SK-MEL-5 (cell line): ENCODE measurements around the gene OMD. TPM values are rescaled to one million over a fixed set of nuclear protein-coding genes. Genes with fewer than 3 reads are reported as not detected.
A peak's percentile ranks its signal among the peaks of the same experiment; 100 is the strongest.
"Not testable (repeated sequence)": the region's sequence is repeated elsewhere in the genome, so short reads cannot be mapped to it uniquely, and the experiment has no call there.

Source experiments
- DNase-seq: peaks from one replicate; pipeline ENCODE4 v3.0.0-alpha.2; 2016; ENCODE audit warnings: low read depth, low spot score
- in situ Hi-C: cut with HindIII; loops from 2 replicates; pipeline ENCODE4 v1.10.0; 2016; ENCODE audit warnings: low sequenced_read_pairs, high pct_unique_total_duplicates, low pct_unique_long_range_greater_than_20kb
- total RNA-seq: library from RNA; depleted of rRNA; stranded (reverse); fragments of >200 nt; shearing (Covaris generic); gene quantifications from 2 replicates; pipeline ENCODE4 v1.2.3, GENCODE V29; 2014

Gene OMD
- total RNA-seq, 1 experiment from 2014 or later = not detected

DNA sequence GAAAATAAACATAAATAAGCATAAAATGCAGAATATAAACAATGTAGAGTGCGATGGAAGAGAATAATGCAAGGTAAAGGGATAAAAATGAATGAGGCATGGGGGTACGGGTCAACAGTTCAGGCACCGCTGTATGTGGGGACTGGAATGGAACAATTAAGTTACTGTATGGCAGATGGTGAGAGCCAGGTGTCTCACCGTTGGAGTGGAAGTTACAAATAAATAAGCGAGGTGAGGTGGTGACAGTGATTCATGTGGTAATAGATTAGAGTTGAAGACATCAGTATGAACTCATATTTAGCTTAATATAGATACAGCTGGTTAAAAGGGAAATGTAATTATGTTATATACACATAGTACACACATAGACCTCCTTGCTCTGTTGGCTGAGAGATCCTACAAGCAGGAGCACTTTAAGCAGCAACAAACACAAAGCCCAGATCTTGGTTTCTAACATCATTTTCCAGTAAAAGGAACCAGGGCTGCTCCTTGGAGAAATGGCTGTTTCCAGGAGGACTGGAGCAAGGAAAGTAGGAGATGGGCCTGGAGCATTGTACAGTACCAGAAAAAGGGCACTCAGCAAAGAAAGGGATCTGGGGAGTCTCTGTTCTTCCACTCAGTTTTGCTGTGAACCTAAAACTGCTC is 2.4 kb upstream of the OMD start:
- no peak for DNase-seq
- in situ Hi-C loops = no loop called here

DNA sequence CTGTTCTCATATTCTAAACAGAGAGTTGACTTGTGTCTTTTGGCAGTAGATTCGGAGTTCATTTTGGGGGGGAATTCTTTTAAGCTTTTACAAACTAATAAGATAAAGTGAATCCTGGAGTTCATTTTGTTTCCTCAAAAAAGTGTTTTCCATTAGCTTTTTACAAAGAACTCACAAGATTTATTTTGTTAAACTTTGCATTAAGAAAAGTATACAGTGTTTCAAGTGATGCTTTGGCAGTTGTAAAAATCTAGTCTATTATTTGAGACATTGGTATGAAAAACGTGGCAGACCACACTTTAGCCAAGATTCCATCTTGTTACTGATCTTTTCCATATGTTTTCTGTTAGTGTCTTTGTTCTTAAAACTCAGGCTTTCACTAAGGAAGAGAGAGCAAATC is 1.2 kb upstream of the OMD start:
- in situ Hi-C loops = no loop called here
- no peak for DNase-seq

DNA sequence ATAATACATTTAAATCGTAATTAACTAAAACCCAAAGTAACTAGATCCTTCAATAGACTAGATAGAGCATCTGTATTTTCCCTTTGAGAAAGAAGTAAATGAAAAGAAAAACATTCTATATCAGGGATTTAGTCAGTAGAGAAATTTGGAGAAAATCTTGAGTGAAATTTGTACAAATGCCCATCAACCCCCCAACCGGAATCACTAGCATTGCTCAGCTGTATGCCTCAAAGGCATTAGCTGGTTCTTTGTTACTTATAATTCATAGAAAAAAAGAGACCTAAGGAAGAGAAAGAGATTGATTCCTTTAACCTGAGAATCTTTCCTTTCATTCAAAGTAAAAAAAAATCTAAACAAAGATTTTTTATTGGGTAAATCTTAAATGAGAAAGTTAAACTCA is 659 bp downstream of the OMD start:
- in situ Hi-C loops = no loop called here

DNA sequence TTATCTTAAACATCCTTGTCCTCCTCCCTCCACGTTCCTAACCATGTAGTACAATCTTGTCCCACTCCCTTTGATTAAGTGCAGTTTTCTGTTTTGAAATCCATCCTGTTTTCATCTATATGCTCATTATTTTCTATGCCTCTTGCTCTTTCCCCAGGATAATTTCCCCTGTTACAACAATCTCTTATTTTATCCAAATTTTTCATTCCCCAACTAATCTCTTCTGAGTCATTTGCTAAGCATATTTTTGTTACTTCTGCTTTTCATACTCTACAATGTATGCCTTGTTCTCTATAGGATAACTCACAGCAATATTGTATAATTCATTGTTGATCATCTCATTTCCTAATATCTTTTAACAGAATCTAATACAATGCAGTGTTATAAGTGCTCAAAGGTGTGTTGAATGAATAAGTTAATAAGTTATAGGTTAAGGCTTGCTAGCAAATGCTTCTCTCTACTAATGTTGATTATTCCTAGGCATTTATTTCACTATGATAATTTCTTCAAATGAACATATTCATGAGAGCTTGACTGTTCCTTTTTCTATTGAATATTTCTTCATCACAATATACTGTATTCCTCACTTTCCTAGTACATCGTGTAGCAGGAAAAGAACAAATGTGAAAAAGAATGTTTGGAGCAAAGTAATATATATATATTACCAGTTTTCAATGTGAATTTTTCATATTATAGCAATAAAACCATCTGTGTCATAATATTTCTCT is 1.5 kb downstream of the OMD start:
- peak; percentile 36 for DNase-seq
- in situ Hi-C loops = no loop called here

More for the DNA sequence above, 659 bp downstream of the OMD start:
- DNase-seq = no peak

DNA sequence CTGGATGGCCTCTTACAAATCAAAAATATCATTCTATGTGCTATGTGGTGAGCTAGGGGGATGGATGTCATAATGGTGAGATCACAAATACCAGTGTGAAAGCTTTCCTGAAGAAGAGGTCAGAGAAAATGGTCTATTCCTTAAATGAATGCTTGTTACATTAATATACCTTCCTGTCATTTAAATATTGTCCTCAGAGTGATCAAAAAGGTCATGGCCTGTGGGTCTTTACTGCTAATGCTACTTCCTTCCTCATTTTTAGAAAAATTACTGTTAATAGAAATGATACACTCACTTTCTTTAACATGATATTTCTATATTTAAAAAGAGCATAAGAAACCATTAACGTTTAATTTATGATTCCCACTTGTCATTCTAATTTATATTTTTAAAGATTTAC is 9.7 kb downstream of the OMD start:
- in situ Hi-C loops = no loop called here

DNA sequence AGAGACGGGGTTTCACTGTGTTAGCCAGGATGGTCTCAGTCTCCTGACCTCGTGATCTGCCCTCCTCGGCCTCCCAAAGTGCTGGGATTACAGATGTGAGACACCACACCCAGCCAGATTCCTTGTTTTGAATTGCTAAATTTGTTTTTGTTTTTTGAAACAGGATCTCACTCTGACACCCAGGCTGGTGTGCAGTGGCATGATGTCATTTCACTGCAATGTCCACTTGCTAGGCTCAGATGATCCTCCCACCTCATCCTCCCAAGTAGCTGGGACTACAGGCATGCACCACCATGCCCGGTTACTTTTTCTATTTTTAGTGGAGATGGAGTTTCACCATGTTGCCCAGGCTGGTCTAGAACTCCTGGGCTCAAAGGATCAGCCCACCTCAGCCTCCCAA is 13.1 kb downstream of the OMD start:
- in situ Hi-C loops = not testable (repeated sequence)

More for the DNA sequence above, 9.7 kb downstream of the OMD start:
- no peak for DNase-seq

DNA sequence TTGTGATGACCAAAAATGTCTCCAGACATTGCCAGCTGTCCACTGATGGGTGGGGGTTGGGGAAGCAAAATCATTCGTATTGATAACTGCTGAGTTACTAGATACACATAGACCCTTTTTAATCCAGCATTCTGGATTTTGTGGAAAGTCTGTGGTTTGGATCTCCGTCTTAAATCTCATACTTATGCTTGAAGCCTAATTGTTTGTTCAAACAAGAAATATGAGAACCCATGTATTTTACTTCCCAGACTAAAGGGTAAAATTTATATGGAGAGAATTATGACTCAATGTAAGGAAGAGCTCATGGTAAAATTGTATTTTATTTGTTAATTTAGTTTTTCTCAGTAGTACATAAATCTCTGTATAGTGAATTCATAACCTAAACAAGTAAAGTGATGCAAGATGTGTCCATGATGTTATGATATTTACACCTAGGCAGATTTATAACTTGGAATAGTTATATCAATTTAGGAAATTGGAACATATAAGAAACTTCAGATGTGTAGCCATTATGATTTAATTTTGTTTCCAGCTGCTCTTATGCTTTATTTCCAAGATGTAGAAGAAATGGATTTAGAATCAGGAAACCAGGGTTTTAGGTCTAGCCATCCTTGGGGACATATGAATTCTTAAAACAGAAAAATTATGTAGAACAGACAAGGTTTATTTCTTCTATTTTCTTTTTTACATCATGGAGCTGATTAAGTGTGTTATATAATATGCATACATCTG is 15.4 kb downstream of the OMD start:
- in situ Hi-C loops = no loop called here
- DNase-seq = no peak

More for the DNA sequence above, 13.1 kb downstream of the OMD start:
- DNase-seq = not testable (repeated sequence)

DNA sequence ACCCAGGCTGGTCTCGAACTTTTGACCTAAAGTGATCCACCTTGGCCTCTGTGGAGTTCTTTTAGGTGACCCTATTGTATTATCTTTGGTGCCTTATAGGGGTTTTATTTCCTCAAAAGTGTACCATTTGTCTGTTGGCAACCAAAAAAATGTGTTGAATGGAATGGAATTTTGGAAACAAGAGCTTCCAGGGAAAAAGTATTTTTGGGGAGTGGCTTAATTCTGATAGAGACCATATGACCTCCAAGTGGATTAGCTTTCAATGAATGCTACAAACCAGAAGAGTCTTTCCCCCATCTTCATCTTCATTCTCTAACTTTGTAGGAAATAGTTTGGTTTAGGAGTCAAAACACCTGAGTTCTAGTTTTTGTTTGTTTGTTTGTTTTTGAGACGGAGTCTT is 16.5 kb downstream of the OMD start:
- in situ Hi-C loops = no loop called here
- DNase-seq = no peak

DNA sequence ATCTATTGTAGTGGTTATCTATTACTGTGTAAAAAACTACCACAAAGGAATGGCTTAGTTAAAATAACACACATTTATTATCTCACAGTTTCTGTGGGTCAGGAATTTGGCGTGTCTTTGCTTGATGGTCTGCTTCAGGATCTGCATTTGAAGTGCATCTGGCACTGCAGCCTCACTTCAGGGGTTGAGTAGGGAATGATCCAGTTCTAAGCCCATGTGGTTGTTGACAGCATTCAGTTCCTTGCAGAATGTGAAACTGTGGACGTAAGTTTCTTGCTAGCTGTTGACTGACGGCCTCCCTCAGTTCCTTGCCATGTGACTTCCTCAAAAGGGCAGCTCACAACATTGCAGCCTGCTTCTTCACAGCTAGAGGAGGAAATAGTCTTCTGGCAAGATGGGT is 17.8 kb downstream of the OMD start:
- DNase-seq = peak; percentile 57
- in situ Hi-C loops = no loop called here

DNA sequence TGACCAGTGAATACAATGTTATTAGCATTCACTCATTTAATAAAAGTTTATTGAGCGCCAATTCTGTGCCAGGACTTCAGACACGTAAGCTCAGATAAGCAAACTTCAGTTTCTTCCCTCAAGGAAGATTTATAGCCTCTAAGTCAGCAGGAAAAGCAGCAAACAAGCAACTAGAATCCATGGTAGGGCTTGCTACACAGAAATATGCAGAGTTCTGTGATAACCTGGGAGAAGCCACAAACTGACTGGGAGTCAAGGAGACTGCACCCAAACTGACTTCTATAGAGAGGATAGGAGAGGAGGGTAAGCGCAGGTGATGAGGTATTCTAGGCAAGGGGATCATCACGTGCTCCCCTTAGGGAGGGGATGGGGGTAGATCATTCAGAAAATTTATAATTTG is 18.5 kb downstream of the OMD start:
- in situ Hi-C loops = no loop called here
- DNase-seq = no peak

DNA sequence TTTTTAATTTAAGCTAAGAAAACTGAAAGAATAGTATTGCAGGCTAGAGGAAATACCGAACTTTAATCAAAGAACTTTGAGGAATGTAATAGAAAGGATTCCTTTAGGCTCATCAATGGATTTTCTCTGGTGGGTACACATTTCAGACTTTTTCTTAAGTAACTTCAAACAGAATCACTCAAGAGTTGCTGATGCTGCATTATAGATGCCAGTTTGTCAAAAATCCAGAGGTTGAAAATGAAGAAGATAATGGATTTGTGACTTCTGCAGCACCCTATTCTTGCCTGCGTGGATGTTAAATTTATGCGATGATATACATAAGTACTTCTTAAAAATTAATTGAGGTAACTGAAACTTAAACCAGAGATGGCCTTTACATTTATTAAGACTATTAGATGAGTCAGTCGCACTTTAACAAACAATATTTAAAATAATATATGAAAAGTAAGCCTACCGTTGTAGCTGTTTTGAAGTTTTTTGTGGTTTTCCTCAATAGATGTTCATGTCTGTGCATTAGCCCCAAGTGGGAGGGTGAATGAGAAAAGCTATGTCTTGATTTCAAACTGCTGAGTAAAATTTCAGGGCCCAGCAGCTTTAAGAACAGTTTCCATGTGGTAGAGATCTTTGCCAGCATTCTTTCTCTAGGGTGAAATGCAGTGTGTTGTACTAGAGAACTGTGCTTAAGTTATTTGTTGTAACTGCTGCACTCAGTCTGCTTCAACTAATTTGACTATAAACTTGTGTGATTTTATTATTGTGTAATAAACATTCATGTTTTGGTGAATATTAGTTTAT is 20.0 kb downstream of the OMD start, which contains the start of gene OGN:
TSS of gene OGN (minus strand) at position 537 of the 795 bp plus-strand sequence. CDS start 1,171 bp downstream, outside the sequence.
- in situ Hi-C loops = no loop called here
- no peak for DNase-seq

DNA sequence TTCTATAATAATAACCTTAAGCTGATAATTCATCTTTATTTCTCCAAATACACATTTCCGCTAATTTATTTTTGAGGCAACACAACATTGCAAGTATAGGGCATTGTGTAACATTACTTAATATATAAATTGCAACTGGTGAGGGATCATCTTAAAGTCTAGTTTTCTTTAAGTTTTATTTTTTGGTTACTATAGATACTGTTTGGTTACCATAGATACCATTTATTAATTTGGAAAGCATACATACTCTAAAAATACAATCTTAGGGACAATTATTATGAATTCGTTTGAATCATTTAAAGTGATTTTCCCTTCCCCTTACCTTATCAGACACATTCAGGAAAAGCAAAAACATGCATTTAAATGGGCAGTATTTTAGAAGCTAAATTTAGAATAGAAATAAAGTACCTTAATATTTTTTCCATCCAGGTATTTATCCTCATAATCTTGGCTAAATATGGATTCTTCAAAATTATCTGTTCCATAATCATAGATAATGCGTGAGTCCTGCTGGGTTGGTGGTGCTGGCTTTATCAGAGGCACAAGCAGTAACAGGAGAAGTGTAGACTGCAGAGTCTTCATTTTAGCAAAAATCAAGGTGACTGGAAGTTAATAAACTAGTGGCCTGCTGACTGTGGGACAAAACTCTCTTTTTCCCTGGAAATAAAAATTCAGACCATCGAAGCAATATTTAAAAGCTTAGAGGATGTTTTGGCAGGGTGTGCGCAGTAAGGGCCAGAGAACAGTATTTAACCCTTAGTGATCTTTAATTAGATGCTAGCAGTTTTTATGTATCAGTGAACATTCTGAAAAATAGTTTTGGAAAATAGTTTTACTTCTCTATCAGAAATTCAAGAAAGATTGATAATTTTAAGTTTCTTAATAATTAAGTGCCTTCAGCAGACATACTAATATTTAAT is 21.2 kb downstream of the OMD start:
- in situ Hi-C loops = no loop called here
- no peak for DNase-seq

DNA sequence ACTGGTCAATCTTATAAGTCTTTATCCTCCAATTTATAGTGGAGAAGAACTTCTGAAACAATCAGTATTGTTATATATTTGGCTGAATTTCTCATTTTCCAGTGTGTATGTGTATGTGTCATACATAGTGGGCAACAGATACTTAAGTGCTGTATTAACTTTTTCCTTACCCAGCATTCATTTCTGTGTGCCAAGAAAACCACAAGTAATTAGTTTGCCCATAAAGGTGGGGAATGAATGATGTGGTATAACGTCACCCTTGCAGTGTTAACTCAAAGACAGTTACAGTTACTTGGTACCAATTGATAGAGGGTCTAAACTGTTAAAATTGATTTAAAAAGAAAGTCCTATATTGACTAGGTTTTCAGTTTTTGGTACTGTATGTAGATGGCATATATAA is 21.9 kb downstream of the OMD start:
- no peak for DNase-seq
- in situ Hi-C loops = no loop called here

DNA sequence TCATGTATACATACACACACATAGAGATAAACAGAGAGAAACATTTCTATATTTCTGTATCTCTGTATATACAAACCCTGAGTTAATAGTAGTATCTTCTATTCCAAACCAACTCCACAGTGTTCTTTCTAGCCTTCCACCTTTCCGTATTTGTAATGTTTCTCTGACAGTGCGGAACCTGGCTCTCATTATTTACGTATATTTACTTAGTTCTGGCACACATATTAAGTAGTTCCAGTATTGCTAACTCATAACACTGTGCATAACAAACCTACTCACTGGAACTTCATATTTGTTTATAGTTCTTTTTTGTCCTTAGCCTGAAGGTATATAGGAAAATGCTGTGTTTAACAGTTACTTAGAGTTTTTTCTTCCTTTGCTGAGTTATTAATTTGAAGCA is 26.4 kb downstream of the OMD start:
- in situ Hi-C loops = no loop called here
- DNase-seq = no peak

DNA sequence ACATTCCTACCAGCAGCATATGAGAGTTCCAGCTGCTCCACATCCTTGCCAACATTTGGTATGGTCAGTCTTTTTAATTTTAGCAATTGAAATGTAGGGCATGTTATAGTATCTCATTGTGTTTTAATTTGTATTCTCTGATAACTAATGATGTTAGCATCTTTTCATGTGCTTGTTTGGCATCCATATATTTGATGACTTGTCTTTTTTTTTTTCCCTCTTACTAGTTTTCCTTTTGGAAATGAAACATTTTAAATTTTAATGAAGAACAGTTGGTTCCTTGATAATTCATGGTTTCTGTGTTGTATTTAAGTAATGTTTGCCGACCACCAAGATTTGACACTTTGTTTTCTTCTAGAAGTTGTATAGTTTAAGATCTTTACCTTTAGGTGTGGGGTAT is 28.7 kb downstream of the OMD start:
- in situ Hi-C loops = no loop called here
- no peak for DNase-seq

DNA sequence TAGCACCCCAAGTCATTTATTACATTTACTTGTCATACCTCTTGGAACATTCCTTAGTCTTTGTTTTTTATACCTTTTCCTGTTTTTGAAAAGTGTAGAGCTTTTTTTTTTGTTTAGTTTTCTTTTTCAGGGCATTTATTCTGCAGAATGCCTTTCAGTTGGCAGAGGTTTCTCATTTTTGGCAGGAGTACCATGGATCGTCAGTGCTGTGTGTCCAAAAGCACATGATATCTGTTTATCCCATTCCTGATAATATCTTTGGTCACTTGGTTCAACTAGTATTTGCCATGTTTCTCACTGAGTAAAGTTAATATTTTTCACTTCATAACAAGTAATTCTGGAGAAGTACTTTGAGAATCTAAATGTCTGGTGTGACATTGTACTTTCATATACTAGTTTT is 30.6 kb downstream of the OMD start:
- DNase-seq = no peak
- in situ Hi-C loops = no loop called here

DNA sequence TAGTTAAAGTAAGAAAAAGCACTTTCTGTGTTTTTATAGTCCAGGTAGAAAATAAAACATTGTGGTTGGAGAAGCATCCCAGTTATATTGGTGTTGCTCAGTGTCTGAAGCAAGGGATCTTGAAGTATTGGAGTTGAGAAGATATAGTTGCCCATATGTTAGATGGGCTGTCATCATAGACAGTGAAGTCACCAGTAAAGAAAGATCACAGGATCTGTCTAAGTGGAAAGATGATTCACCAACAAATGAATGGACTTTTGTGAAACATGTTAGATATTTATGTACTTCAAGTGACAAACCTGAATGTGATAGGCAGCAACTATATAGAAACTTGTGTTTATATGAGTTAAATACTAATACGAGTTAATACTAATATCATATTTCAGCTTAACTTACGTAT is 31.6 kb downstream of the OMD start:
- in situ Hi-C loops = no loop called here
- DNase-seq = peak; percentile 77
